GM19351 (cell line): ENCODE results near the gene GPR34.
"Not testable (repeated sequence)": the region's sequence is repeated elsewhere in the genome, so short reads cannot be mapped to it uniquely, and the experiment has no call there.

ENCODE experiments used
- ATAC-seq: cut with Tn5 transposase; IDR thresholded peaks from one replicate; pipeline ENCODE4 v1.9.1; 2021; ENCODE audit warnings: mild to moderate bottlenecking, moderate library complexity; ENCODE audit not compliant: unreplicated experiment

Gene GPR34

GRCh38 chrX:41692162-41692749, 3.5 kb downstream of the GPR34 start:
- no peak for ATAC-seq

DNA sequence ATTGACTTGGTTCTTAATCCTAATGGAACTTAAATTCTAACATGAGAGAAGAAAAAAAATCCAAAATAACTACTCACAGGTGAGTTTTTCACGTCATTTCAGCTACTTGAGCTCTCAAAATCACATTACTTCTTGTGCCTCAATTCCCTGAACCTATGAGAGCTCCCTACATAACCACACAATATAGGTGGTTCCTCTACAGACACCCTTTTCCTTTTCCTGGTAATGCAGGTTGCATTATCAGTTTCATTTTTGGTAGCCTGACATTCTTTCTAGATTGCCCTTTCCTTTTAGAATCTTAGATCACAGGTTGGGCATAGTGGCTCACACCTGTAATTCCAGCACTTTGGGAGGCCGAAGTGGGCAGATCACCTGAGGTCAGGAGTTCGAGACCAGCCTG, 4.3 kb downstream of the GPR34 start:
- ATAC-seq = no peak

- no peak for ATAC-seq
Observed at GRCh38 chrX:41695426-41695825, 6.7 kb downstream of the GPR34 start.

- ATAC-seq = no peak
Observed at GRCh38 chrX:41703574-41704029, 14.8 kb downstream of the GPR34 start.

GRCh38 chrX:41705042-41705441, 16.3 kb downstream of the GPR34 start:
- ATAC-seq = no peak

GRCh38 chrX:41705680-41706374, 17.1 kb downstream of the GPR34 start:
- peak; percentile 87 for ATAC-seq

- ATAC-seq = no peak
Observed at GRCh38 chrX:41707218-41707617, 18.4 kb downstream of the GPR34 start.

DNA sequence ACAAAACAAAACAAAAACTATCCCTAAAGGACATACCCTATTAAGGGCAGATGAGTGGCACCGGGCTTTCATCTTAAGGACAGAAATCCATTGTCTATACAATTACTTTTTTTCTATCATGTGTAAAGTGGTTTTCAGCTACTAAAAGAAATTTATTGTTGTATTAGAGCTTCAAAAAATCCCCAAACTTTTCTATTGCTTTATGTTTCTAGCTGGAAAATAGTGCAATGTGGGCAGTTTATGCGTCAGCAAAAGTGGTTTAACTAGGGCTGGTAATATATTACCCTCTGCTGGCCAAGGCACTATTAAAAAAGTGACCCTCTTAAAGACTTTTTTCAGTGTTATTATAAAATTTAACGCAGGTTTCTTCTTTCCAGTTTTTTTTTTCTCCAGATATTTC, 19.7 kb downstream of the GPR34 start:
- no peak for ATAC-seq

DNA sequence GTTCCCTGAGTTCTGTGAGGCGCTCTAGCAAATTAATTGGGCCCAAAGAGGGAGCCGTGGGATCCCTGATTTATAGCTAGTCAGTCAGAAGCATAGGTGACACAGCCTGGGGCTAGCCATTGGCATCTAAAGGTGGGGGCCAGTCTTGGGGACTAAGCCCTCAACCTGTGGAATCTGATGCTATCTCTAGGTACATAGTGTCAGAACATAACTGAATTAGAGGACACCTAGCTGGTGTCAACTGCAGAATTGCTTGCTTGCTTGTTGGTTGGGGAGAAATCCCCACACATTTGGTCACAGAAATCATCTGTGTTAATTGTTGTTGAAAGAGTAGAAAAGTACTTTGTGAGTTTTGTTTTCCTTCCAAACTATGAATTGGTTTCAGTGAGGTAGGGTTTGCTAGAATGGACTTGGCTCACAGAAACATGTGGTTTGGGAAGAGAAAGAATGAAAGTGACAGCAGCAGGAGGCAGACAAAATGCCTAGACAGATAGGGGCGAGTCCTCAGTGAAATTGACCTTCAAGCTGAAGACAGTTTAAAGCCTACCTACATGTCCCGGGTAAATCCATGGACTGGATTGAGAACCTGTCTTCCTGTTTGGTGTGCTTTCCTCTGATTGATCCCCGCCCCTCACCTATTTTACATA, 22.4 kb downstream of the GPR34 start:
- no peak for ATAC-seq

DNA sequence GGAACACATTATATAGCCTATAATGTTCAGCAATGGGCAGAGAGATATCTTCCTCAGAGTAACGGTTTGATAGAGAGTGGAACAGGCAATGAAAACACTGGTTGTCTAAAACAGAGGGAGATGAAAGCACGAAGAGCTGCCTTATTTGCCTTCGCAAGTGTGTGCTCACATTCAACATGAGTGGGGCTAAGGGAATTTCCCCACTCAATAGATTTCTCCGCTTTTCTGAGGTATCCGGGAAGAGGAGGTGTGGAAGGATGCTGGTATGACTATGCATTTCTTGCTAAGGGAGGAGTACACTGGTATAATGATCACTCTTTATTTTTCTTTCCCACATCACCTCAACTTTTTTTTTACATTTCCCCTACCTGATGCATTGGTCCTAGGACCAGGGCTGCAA, 27.4 kb downstream of the GPR34 start:
- ATAC-seq = no peak

- ATAC-seq = no peak
Observed at GRCh38 chrX:41716767-41717473, 28.1 kb downstream of the GPR34 start.

DNA sequence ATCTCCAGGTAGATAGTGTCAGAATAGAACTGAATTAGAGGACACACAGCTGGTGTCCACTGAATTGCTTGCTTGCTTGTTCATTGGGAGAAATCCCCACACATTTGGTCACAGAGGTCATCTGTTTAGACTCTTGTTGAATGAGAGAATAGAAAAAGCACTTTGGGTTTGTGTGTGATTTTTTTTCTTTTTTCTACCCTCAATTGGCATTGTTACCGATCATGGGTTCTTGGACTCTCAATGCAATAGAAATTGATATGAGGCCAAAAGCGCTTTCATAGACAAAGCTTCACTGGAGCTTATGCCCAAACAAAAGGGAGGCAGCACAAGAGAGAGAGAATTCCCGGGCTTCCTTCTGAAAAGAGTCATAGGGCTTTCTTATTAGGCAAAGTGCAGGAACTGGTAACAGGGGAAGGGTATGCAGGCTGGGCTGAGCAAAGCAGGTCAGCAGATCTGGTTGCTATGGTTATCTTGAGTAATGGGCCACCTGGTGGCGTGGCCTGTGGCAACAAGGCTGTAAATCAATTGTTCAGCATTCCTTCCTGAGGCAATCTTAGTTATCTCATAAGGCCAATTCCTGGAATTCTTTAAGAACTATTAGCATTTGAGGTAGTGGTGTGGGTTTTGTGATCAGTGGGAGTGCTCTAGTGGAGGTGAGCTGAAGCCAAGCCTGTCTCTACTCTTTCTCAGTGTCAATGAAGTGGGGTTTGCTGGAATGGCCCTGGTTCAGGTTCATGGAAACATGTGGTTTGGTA, 29.9 kb downstream of the GPR34 start:
- no peak for ATAC-seq

- not testable (repeated sequence) for ATAC-seq
Observed at GRCh38 chrX:41719610-41720009, 30.8 kb downstream of the GPR34 start.

- peak; percentile 82 for ATAC-seq
Observed at GRCh38 chrX:41720125-41720779, 31.5 kb downstream of the GPR34 start.

DNA sequence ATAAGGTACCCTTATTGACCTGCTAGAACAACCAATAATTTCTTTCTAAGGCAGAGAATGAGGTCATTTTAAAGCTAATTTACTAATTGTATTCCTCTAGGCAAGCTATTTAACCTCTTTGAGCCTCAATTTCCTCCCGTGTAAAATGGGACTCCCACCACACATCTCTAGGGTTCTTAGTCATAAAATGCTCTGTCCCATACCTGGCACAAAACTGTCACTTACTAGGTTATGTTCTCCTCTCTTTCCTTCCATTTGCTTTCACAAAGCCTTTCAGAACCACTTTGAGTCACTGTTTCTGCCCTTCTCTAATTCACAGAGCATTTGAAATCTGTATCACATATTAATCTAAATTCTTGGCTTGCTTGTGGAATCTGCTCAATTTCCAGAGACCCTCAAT, 32.8 kb downstream of the GPR34 start:
- ATAC-seq = no peak

DNA sequence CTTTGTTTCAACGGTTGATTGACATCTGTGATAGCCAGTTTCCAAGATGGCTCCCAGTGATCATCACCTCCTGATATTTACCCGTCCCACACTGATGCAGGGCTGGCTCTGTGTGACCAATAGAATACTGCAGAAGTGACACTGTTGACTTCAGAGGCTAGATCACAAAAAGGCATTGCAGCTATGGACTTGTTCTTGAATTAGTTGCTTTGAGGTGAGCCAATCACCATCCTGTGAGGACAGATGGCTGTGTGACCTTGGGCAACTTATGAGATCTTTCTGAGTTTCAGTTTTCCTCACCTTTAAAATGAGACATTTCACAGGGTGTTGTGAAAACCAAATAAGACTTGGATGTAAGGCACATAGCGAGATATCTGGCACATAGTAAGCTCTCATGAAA, 33.4 kb downstream of the GPR34 start:
- ATAC-seq = no peak

- no peak for ATAC-seq
Observed at GRCh38 chrX:41722816-41723618, 34.2 kb downstream of the GPR34 start.

- no peak for ATAC-seq
Observed at GRCh38 chrX:41723826-41724225, 35.1 kb downstream of the GPR34 start, which contains the start of gene GPR82. Gene GPR82 (plus strand): TSS chrX:41724181. CDS start chrX:41727027, 2,846 bp downstream.

DNA sequence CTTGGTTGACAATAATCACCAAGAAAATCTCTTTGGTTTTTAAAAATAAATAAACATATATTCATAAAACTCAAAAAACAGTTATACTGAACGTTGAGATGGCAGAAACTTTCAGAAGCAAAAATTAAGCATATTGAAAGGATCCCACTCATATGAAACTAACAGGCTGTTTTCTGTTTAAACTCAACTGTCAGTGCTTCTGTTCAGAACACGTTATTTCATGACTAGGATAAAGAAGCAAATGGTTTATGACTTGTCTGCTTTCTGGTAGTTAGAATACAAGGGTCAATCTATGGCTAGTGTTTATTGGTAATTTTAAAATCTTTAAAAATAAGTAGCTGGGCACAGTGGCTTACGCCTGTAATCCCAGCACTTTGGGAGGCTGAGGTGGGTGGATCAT, 39.4 kb downstream of the GPR34 start:
- ATAC-seq = no peak
